ENCODE measurements around the gene ZNF205. TPM values are rescaled to one million over a fixed set of nuclear protein-coding genes. Genes with fewer than 3 reads are reported as not detected.

The ZNF205 gene
- total and polyA plus RNA-seq, 9 of the 15 experiments (the other 6 are each of a cell fraction or from before 2014, with no cell fraction given): 2.4 to 11.8 (median 5.1) TPM; not detected in 2

- TF ChIP-seq CREB5 (CRISPR knock-in tag; IDR thresholded peaks at IDR 0.05) (no peak), SMAD3 (CRISPR knock-in tag; conservative IDR thresholded peaks at IDR 0.05) (no peak), USF2 (CRISPR knock-in tag; IDR thresholded peaks at IDR 0.05) (no peak), ZNF408 (CRISPR knock-in tag; IDR thresholded peaks at IDR 0.05; ENCODE audit: low read depth) (no peak), ZFX (CRISPR knock-in tag; IDR thresholded peaks at IDR 0.05) (peak; percentile 49; the same call in 1 of the 2 replicates), ZNF583 (CRISPR knock-in tag; IDR thresholded peaks at IDR 0.05) (no peak), ZNF140 (CRISPR knock-in tag; IDR thresholded peaks at IDR 0.05) (no peak), DMBX1 (CRISPR knock-in tag; IDR thresholded peaks at IDR 0.05; ENCODE audit: borderline replicate concordance) (no peak), GTF2A2 (tag; IDR thresholded peaks at IDR 0.05) (no peak), ZC3H8 (IDR thresholded peaks at IDR 0.05) (no peak), ZNF165 (CRISPR knock-in tag; IDR thresholded peaks at IDR 0.05; ENCODE audit: borderline replicate concordance) (no peak), ZNF644 (tag; IDR thresholded peaks at IDR 0.05; ENCODE audit: low read depth) (no peak), ZNF511 (CRISPR knock-in tag; IDR thresholded peaks at IDR 0.05) (peak; percentile 70; the same call in 1 of the 2 replicates), E2F4 (CRISPR knock-in tag; IDR thresholded peaks at IDR 0.05; ENCODE audit: low read depth) (no peak), ZNF354B (CRISPR knock-in tag; IDR thresholded peaks at IDR 0.05) (no peak), SREBF1 (IDR thresholded peaks at IDR 0.05; ENCODE audit: borderline replicate concordance, low read depth, low read length) (peak; percentile 72; the same call in 1 of the 2 replicates), LARP7 (IDR thresholded peaks at IDR 0.05) (no peak), ZFP1 (CRISPR knock-in tag; IDR thresholded peaks at IDR 0.05) (no peak), BRD4 (IDR thresholded peaks at IDR 0.05) (0 out of 2 replicates have a peak, but pooled peaks have one; percentile 39), ZNF780A (CRISPR knock-in tag; IDR thresholded peaks at IDR 0.05) (no peak), THRB (CRISPR knock-in tag; conservative IDR thresholded peaks at IDR 0.05) (no peak), CBX1 (IDR thresholded peaks at IDR 0.05; ENCODE audit: low read depth) (peak; percentile 49), FOXP1 (CRISPR knock-in tag; IDR thresholded peaks at IDR 0.05) (no peak), SMARCE1 (IDR thresholded peaks at IDR 0.05) (no peak; the same call in 1 of the 2 replicates), HDAC1 (IDR thresholded peaks at IDR 0.05) (peak; percentile 62 to 96; a peak in 3 of 4 replicates)
Measured at GRCh38 chr16:3152277-3152990, 40.0 kb downstream of the ZNF205 start (continued).
